ENCODE results near the gene TMEM121.

- TF ChIP-seq EP300 (IDR thresholded peaks at IDR 0.05; ENCODE audit: borderline replicate concordance in 1 of 2, low read depth in 1 of 2, low read length in 1 of 2) (no peak), TCF12 (IDR thresholded peaks at IDR 0.05) (no peak), FOXM1 (IDR thresholded peaks at IDR 0.05; ENCODE audit: low read depth) (no peak), GABPA (IDR thresholded peaks at IDR 0.05; ENCODE audit: low read depth) (no peak)
Observed at GRCh38 chr14:105502446-105503295, 23.7 kb upstream of the TMEM121 start.

All from SK-N-SH (cell line).